Spleen (tissue), 7 donors: Measurements from ENCODE around the gene FBXL16.

ENCODE experiments used
- POLR2A ChIP-seq, 3 donors: fragments of 450-650 bp; IDR thresholded peaks; one replicate each; pipeline ENCODE4 v1.5.1; 2017; ENCODE audit warnings: antibody characterized with exemption in 3 of 3, mild to moderate bottlenecking in 1 of 3
- POLR2AphosphoS5 ChIP-seq, 3 donors: sonication (generic); formaldehyde crosslinking; IDR thresholded peaks; one replicate each; pipeline ENCODE4 v1.5.1; 2017; ENCODE audit warnings: antibody characterized with exemption in 3 of 3
- TF ChIP-seq, protein P1 (sequence below), 11 experiments: fragments of 200-600 bp in 7 of 11; fragments of 450-650 bp in 4 of 11; sonication (generic) in 4 of 11; IDR thresholded peaks in 8 of 11; conservative IDR thresholded peaks in 3 of 11; 1 replicate in 7 of 11; 2 replicates in 4 of 11; pipeline versions ENCODE4 v1.4.0 to v1.8.0; 2016 to 2021; ENCODE audit warnings: antibody characterized with exemption in 11 of 11, inconsistent platforms in 4 of 11, mild to moderate bottlenecking in 1 of 11
- donor health status: DM: no; HTN: no; CAD: no; lungs with moderate emphysema.
- donor health status: DM: no; HTN: no; CAD: no.
- donor health status: DM: no; HTN: no; CAD: no.

DNA sequence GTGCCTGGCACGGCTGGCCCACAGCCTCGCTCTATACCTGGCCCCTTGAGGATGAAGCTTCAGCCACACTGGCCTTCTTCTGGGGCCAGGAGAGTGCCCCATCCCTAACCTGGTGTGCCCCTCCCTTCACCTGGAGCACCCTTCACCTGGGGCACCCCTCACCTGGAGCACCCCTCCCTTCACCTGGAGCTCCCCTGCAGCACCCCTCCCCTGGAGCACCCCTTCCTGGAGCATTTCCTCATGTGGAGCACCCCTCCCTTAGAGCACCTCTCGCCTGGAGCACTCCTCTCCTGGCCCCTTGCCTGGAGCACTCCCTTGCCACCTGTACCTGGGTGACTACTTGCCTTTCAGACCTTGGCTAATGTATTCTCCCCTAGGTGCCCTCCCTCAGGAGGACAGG lies 2.4 kb upstream of the FBXL16 start:
- TF ChIP-seq, protein P1, sequence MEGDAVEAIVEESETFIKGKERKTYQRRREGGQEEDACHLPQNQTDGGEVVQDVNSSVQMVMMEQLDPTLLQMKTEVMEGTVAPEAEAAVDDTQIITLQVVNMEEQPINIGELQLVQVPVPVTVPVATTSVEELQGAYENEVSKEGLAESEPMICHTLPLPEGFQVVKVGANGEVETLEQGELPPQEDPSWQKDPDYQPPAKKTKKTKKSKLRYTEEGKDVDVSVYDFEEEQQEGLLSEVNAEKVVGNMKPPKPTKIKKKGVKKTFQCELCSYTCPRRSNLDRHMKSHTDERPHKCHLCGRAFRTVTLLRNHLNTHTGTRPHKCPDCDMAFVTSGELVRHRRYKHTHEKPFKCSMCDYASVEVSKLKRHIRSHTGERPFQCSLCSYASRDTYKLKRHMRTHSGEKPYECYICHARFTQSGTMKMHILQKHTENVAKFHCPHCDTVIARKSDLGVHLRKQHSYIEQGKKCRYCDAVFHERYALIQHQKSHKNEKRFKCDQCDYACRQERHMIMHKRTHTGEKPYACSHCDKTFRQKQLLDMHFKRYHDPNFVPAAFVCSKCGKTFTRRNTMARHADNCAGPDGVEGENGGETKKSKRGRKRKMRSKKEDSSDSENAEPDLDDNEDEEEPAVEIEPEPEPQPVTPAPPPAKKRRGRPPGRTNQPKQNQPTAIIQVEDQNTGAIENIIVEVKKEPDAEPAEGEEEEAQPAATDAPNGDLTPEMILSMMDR (IDR thresholded peaks at IDR 0.05 in 8 of 11, conservative IDR thresholded peaks at IDR 0.05 in 3 of 11), result no peak
- TF ChIP-seq POLR2AphosphoS5 (IDR thresholded peaks at IDR 0.05), result no peak
- TF ChIP-seq POLR2A (IDR thresholded peaks at IDR 0.05), result no peak
